ENCODE results near the gene UBXN11. TPM values are rescaled to one million over a fixed set of nuclear protein-coding genes. Genes with fewer than 3 reads are reported as not detected.
"Not testable (repeated sequence)": the region's sequence is repeated elsewhere in the genome, so short reads cannot be mapped to it uniquely, and the experiment has no call there.

Gene UBXN11
- total RNA-seq, 2 donors from 2014 or later = 12.2 to 14.8 TPM

DNA sequence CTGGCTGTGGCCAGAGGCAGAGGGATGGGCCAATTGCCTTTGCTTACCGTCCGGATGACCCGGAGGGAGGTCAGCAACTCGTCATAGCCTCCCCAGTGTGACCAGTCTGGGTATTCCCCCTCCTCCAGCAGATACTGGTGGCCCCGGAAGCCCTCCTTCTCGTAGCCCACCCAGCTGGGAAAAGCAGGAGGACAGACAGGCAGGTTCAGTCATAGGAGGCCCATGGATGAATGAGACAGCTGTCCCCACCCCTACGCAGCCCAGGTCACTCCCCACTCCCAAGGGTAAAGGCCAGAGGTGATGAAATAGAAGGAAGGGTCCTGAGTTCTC, 30.7 kb upstream of the UBXN11 start:
- ATAC-seq (no peak), DNase-seq (no peak)
- Histone ChIP-seq H3K9me3 (no peaks in the 10 kb centered on the region), H3K27ac (no peak overlapping the region), H3K27me3 (no peaks in the 10 kb centered on the region), H3K4me3 (no peak overlapping the region), H3K4me1 (peaks cover 17% of the 10 kb centered on the region), H3K36me3 (replicated peaks in 1 of 2; ENCODE audit: insufficient read depth in 1 of 2, low read depth in 2 of 2) (no peaks in the 10 kb centered on the region)
- WGBS, 2 donors = 95 to 100% methylated on average over 3 to 7 of the region's 7 CpGs
- TF ChIP-seq, protein P1, sequence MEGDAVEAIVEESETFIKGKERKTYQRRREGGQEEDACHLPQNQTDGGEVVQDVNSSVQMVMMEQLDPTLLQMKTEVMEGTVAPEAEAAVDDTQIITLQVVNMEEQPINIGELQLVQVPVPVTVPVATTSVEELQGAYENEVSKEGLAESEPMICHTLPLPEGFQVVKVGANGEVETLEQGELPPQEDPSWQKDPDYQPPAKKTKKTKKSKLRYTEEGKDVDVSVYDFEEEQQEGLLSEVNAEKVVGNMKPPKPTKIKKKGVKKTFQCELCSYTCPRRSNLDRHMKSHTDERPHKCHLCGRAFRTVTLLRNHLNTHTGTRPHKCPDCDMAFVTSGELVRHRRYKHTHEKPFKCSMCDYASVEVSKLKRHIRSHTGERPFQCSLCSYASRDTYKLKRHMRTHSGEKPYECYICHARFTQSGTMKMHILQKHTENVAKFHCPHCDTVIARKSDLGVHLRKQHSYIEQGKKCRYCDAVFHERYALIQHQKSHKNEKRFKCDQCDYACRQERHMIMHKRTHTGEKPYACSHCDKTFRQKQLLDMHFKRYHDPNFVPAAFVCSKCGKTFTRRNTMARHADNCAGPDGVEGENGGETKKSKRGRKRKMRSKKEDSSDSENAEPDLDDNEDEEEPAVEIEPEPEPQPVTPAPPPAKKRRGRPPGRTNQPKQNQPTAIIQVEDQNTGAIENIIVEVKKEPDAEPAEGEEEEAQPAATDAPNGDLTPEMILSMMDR (IDR thresholded peaks at IDR 0.05) = no peak
- no peak for TF ChIP-seq POLR2A (IDR thresholded peaks at IDR 0.05)
- intact Hi-C loops (cut with DNase I) = no loop called here

DNA sequence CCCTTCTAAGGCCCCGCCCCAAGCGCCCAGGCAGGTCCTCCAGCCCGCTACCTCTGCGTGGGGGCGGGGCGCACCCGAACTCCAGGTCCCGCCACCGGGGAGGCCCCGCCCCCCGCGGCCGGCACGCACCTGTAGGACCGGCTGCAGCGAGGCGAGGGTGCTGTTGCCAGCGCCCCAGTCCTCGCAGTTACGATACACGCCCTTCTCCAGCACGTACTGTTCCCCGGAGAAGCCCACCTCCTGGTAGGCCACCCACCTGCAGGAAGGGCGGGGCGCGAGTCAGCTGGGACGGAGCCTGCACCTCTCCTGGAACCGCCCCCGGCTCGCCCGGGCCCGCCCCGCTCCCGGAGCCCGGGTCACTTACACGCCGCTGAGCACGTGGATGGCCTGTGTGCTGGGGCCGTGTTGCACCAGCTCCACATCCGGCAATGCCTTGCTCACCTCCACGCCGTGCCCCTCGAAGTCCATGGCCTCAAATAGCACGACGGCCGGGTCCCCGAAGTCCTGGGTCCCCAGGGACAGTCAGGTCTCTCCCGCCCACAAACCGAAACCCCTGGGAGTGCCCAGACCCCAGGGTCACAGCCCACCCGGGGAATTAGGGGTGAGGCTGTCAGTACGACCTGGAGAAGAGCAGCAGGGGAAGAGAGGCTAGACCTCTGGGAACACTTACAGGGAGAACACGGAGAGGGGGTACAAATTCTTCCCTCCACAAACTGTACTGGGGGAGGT, 30.2 kb upstream of the UBXN11 start:
- Histone ChIP-seq H3K27me3 (no peaks in the 10 kb centered on the region), H3K4me1 (peaks cover 17% of the 10 kb centered on the region), H3K9me3 (no peaks in the 10 kb centered on the region), H3K27ac (peak overlapping the region in 1 of 4 donors; percentile 7), H3K4me3 (peak overlapping the region; percentile 10 to 64), H3K36me3 (replicated peaks in 1 of 2; ENCODE audit: insufficient read depth in 1 of 2, low read depth in 2 of 2) (no peaks in the 10 kb centered on the region)
- intact Hi-C loops (cut with DNase I) = no loop called here
- DNase-seq (peak; percentile 92 to 97 (median 94)), ATAC-seq (peak; percentile 95)
- TF ChIP-seq, protein P1 (IDR thresholded peaks at IDR 0.05) = no peak
- WGBS, 2 donors = 14 to 18% methylated on average over 10 to 48 of the region's 52 CpGs

DNA sequence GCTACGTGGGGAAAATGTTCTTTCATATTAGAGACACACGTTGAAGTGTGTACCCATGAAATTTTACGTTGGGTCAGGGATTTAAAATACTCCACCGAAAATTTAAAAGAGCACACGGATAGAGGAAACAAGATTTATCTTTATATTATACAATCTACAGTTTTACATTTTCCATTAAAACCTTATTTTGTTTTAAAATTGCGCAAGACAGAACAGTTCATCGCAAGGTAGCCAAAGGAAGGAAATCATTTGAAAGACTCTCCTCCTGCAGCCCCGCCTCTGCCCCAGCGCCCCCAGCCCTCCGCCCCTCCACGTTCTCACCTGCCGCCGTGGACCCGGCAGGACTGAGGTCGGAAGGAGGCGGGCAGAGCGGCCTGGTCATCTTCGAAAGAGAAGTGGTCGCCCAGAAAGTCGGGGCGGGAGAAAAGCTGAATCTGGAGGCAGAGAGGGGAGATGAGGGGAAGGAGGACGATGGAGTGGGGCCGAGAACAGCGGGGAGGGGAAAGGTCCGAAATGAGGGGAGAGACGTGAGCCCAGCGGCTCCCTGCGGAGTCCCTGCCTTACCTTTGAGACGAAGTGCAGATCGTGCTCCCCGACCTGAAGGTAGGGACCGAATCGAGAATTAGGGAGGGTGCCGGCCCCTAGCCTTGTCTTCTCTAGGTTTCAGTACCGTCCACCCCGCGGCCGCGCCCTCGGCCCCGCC, 29.5 kb upstream of the UBXN11 start:
- Histone ChIP-seq H3K4me1 (peaks cover 17% of the 10 kb centered on the region), H3K4me3 (peak overlapping the region; percentile 10 to 64), H3K27ac (peak overlapping the region in 1 of 4 donors; percentile 7), H3K9me3 (no peaks in the 10 kb centered on the region), H3K36me3 (replicated peaks in 1 of 2; ENCODE audit: insufficient read depth in 1 of 2, low read depth in 2 of 2) (no peaks in the 10 kb centered on the region), H3K27me3 (no peaks in the 10 kb centered on the region)
- ATAC-seq = no peak
- intact Hi-C loops (cut with DNase I) = no loop called here
- no peak for DNase-seq
- 2 to 4% methylated on average over 33 to 41 of the region's 41 CpGs for WGBS, 2 donors
- TF ChIP-seq, protein P1 (IDR thresholded peaks at IDR 0.05) = no peak
- TF ChIP-seq POLR2A (IDR thresholded peaks at IDR 0.05) = no peak

DNA sequence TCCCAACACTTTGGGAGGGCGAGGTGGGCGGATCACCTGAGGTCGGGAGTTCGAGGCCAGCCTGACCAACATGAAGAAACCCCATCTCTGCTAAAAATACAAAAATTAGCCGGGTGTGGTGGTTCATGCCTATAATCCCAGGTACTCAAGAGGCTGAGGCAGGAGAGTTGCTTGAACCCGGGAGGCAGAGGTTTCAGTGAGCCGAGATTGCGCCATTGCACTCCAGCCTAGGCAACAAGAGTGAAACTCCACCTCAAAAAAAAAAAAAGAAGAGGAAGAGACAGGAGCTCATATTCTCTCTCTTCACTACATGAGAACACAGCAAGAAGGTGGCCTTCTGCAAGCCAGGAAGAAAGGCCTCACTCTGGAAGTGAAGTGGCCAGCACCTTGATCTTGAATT, 26.9 kb upstream of the UBXN11 start:
- 81 to 82% methylated on average over 8 of the region's 8 CpGs for WGBS, 2 donors
- H3K4me3 ChIP-seq; ATAC-seq; DNase-seq; H3K36me3 ChIP-seq (replicated peaks in 1 of 2; ENCODE audit: insufficient read depth in 1 of 2, low read depth in 2 of 2); intact Hi-C loops (cut with DNase I); H3K9me3 ChIP-seq; H3K27me3 ChIP-seq; H3K27ac ChIP-seq: not testable (repeated sequence)
- peaks cover 17% of the 10 kb centered on the region for H3K4me1 ChIP-seq

DNA sequence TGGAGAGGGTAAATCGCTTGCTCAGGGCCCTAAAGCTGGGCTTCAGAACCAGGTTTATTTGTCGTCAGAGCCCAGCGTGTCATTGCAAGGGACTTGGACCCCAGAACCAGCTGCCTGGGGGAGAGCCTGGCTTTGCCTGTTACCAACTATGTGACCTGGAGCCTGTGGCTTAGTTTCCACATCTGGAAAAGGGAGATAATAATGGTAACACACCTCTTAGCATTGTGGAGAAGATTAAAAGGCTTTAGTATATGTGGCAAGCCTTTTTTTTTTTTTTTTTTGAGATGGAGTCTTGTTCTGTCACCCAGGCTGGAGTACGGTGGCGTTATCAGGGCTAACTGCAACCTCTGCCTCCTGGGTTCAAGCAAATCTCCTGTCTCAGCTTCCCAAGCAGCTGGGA, 23.8 kb upstream of the UBXN11 start:
- Histone ChIP-seq H3K27ac (no peak overlapping the region), H3K4me1 (peaks cover under 1% of the 10 kb centered on the region), H3K9me3 (no peaks in the 10 kb centered on the region), H3K27me3 (no peaks in the 10 kb centered on the region), H3K36me3 (replicated peaks in 1 of 2; ENCODE audit: insufficient read depth in 1 of 2, low read depth in 2 of 2) (no peaks in the 10 kb centered on the region), H3K4me3 (no peak overlapping the region)
- ATAC-seq (no peak), DNase-seq (no peak)
- intact Hi-C loops (cut with DNase I) = no loop called here
- WGBS, 2 donors = 85 to 87% methylated on average over 5 of the region's 5 CpGs
- no peak for TF ChIP-seq POLR2A (IDR thresholded peaks at IDR 0.05)
- TF ChIP-seq, protein P1 (IDR thresholded peaks at IDR 0.05) = no peak

DNA sequence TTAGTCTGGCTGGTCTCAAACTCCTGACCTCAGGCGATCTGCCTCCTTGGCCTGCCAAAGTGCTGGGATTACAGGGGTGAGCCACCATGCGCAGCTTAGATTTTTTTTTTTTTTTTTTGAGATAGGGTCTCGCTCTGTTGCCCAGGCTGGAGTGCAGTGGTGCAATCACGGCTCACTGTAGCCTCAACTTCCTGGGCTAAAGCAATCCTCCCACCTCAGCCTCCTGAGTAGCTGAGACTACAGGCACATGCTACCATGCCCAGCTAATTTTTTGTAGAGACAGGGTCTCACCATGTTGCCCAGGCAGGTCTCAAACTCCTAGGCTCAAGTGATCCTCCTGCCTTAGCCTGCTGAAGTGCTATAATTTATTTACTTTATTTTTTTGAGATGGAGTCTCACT, 22.9 kb upstream of the UBXN11 start:
- H3K9me3 ChIP-seq; DNase-seq; H3K27me3 ChIP-seq; H3K27ac ChIP-seq; intact Hi-C loops (cut with DNase I); H3K4me1 ChIP-seq; H3K4me3 ChIP-seq; H3K36me3 ChIP-seq (replicated peaks in 1 of 2; ENCODE audit: insufficient read depth in 1 of 2, low read depth in 2 of 2); ATAC-seq: not testable (repeated sequence)
- 88 to 90% methylated on average over 4 of the region's 4 CpGs for WGBS, 2 donors

Measured in body of pancreas (tissue), 4 donors.